Adrenal gland (tissue), 5 donors: Measurements from ENCODE around the gene SEC16B.

ENCODE experiments used
- POLR2A ChIP-seq, 2 donors: fragments of 450-650 bp; IDR thresholded peaks; one replicate each; pipeline ENCODE4 v1.6.1; 2017; ENCODE audit warnings: antibody characterized with exemption in 2 of 2, mild to moderate bottlenecking in 2 of 2, moderate library complexity in 1 of 2
- TF ChIP-seq, protein P1 (sequence below), 6 experiments: fragments of 450-650 bp in 4 of 6; fragments of 200-600 bp in 2 of 6; sonication (generic) in 1 of 6; IDR thresholded peaks; 1 replicate in 5 of 6; 2 replicates in 1 of 6; pipeline versions ENCODE4 v1.5.1 to v1.8.0; 2016 to 2021; ENCODE audit warnings: antibody characterized with exemption in 6 of 6, mild to moderate bottlenecking in 2 of 6, moderate library complexity in 1 of 6
- donor health status: DM: no; HTN: no; CAD: no.

DNA sequence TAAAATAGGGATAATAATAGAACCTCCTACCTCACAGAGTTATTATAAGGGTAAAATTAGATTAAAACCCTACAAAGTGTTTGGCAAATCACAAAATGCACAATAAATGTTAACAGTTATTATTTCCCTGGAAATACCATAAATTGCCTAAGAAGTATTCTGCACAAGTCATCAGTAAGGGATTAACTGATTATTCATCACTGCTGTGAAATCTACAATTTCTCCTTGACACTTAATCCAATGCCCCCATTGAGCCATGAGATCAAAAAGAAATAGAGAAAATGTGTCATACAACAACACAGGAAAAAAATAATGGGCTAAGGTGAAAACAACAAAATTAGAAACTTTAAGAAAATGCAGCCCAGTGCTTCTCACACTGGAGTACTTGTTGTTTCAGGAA, 6.7 kb upstream of the SEC16B start:
- no peak for TF ChIP-seq POLR2A (IDR thresholded peaks at IDR 0.05)
- TF ChIP-seq, protein P1, sequence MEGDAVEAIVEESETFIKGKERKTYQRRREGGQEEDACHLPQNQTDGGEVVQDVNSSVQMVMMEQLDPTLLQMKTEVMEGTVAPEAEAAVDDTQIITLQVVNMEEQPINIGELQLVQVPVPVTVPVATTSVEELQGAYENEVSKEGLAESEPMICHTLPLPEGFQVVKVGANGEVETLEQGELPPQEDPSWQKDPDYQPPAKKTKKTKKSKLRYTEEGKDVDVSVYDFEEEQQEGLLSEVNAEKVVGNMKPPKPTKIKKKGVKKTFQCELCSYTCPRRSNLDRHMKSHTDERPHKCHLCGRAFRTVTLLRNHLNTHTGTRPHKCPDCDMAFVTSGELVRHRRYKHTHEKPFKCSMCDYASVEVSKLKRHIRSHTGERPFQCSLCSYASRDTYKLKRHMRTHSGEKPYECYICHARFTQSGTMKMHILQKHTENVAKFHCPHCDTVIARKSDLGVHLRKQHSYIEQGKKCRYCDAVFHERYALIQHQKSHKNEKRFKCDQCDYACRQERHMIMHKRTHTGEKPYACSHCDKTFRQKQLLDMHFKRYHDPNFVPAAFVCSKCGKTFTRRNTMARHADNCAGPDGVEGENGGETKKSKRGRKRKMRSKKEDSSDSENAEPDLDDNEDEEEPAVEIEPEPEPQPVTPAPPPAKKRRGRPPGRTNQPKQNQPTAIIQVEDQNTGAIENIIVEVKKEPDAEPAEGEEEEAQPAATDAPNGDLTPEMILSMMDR (IDR thresholded peaks at IDR 0.05), result no peak
